ENCODE measurements around the gene ADD3.

The ADD3 gene

GRCh38 chr10:110147961-110148360 is 140.2 kb downstream of the ADD3 start:
- TF ChIP-seq, protein P1, sequence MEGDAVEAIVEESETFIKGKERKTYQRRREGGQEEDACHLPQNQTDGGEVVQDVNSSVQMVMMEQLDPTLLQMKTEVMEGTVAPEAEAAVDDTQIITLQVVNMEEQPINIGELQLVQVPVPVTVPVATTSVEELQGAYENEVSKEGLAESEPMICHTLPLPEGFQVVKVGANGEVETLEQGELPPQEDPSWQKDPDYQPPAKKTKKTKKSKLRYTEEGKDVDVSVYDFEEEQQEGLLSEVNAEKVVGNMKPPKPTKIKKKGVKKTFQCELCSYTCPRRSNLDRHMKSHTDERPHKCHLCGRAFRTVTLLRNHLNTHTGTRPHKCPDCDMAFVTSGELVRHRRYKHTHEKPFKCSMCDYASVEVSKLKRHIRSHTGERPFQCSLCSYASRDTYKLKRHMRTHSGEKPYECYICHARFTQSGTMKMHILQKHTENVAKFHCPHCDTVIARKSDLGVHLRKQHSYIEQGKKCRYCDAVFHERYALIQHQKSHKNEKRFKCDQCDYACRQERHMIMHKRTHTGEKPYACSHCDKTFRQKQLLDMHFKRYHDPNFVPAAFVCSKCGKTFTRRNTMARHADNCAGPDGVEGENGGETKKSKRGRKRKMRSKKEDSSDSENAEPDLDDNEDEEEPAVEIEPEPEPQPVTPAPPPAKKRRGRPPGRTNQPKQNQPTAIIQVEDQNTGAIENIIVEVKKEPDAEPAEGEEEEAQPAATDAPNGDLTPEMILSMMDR (IDR thresholded peaks at IDR 0.05; ENCODE audit: low read depth, low read length, missing control alignments) = no peak
- H3K4me3 ChIP-seq (ENCODE audit: low read depth, low read length) = no peak overlapping the region
- DNase-seq (ENCODE audit: low read depth) = no peak

DNA sequence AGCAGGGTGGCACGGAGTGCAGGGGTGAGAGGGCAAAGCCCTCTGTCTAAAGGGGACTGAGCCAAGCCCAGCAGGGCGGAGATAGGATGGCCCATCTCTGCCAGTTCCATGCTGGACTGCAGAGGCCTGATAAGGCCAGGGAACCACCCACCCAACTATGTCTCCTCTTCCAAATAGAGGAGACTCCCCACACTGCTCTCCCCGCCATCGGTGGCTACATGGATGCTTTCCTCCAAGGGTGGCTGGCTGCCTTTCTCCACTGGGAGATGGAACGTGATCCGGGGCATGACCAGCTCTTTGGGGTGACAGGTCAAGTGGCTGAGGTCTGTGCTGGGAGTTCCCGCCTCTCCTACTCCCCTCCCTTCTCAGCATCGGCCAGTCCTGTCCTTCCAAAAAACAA is 141.5 kb downstream of the ADD3 start:
- TF ChIP-seq, protein P1 (IDR thresholded peaks at IDR 0.05; ENCODE audit: low read depth, low read length, missing control alignments) = no peak
- no peak overlapping the region for H3K4me3 ChIP-seq (ENCODE audit: low read depth, low read length)
- DNase-seq (ENCODE audit: low read depth) = no peak

GRCh38 chr10:110150046-110150445 is 142.3 kb downstream of the ADD3 start:
- TF ChIP-seq, protein P1 (IDR thresholded peaks at IDR 0.05; ENCODE audit: low read depth, low read length, missing control alignments) = no peak
- DNase-seq (ENCODE audit: low read depth) = no peak
- no peak overlapping the region for H3K4me3 ChIP-seq (ENCODE audit: low read depth, low read length)

GRCh38 chr10:110150981-110151380 is 143.2 kb downstream of the ADD3 start:
- TF ChIP-seq, protein P1 (IDR thresholded peaks at IDR 0.05; ENCODE audit: low read depth, low read length, missing control alignments) = no peak
- H3K4me3 ChIP-seq (ENCODE audit: low read depth, low read length) = no peak overlapping the region

DNA sequence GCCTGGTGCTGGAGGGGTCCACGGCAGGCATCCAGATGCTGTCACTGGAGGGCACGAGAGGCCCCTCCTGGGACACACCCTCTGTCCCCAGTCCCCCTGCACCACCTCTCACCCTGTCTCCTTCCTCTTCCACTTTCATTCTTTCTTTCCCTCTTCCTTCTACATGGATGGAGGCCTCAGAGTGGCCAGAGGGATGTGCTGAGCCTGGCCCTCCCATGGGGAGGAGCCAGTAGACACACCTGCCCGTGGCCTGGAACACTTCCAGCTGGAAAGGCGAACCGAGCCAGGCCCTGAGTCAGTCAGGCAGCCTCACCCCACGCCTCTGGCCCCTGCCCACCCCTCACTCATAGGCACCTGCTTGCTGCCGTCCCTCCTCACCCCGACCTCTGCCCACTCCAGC is 143.7 kb downstream of the ADD3 start:
- TF ChIP-seq, protein P1 (IDR thresholded peaks at IDR 0.05; ENCODE audit: low read depth, low read length, missing control alignments) = no peak
- H3K4me3 ChIP-seq (ENCODE audit: low read depth, low read length) = no peak overlapping the region
- no peak for DNase-seq (ENCODE audit: low read depth)

More at GRCh38 chr10:110150981-110151380, 143.2 kb downstream of the ADD3 start:
- DNase-seq (ENCODE audit: low read depth) = no peak

DNA sequence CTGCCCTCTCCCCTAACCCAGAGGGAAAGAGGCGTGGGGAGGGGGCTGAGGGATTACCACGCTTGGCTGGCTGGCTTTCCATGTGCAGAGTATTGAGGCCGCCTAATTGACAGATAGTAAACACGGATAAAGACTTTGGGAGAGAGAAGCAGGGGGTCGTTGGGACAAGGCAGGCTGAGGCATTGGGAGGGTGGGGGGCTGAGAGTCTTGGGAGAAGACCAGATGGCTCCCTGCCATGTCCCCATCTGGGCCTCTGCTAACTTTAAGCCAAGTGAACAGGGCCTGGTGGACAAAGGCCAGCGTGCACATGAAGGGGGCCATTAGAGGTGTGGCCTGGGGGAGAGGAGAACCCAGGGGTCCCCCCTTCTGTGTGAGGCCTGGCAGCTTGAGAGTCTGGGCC is 144.2 kb downstream of the ADD3 start:
- no peak for DNase-seq (ENCODE audit: low read depth)
- TF ChIP-seq, protein P1 (IDR thresholded peaks at IDR 0.05; ENCODE audit: low read depth, low read length, missing control alignments) = no peak
- H3K4me3 ChIP-seq (ENCODE audit: low read depth, low read length) = no peak overlapping the region

- H3K4me3 ChIP-seq (ENCODE audit: low read depth, low read length) = no peak overlapping the region
- TF ChIP-seq, protein P1 (IDR thresholded peaks at IDR 0.05; ENCODE audit: low read depth, low read length, missing control alignments) = no peak
- DNase-seq (ENCODE audit: low read depth) = no peak
Measured at GRCh38 chr10:110153396-110153795, 145.6 kb downstream of the ADD3 start.
